ENCODE data around the gene BLOC1S6.

BLOC1S6 gene

DNA sequence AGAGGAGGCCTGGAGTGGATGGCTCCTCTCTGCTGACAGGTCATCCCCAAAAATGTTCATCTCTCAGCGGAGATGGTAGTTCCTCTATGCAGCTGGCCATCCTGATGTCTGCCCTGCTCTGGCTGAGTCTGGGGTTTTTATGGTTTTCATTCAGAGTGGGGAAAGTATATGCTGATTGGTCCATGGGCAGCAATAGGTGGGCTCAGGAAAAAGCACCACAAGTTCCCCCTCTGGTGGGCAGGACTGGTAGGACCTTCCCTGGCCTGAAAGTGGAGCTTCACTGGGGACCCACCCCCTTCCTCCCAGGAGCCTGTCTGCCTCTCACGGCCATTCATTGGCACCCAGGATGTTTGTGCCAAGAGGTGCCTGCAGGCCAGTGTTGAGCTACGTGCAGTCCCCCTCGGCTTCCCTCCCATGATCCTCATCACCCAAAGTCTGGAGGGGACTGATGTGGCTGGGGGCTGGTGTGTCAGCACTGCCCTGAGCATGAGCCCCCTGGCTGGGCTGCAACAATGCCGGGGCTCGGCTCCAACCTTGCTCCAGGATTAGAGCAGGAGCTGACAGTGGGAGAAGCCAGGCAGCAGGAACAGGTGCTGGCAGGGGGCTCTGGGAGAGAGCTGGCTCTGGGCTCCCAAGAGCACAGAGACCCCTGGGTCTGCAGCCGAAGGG is 13.1 kb upstream of the BLOC1S6 start:
- H3K4me1 Mint-ChIP-seq: no peaks in the 10 kb centered on the region

DNA sequence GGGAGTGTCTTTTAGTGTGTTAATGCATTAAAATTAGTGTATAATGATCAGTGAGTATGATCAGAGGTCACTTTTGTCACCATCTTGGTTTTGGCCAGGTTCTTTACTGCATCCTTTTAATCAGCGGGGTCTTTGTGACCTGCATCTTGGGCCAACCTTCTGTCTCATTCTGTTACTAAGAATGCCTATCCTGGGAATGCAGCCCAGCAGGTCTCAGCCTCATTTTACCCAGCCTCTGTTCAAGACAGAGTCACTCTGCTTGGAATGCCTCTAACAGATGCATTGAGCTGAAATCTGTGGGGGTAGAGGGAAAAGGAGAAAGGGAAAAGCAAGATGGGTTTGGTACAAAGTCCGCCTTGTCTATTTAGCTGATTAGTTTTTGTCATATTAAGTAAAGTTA is 5.3 kb upstream of the BLOC1S6 start:
- H3K4me3 Mint-ChIP-seq: no peak overlapping the region
- ATAC-seq (replicated peaks; ENCODE audit: extremely low read depth, poor library complexity, severe bottlenecking): no peak
- H3K36me3 Mint-ChIP-seq (ENCODE audit: insufficient read depth): peaks cover 4% of the 10 kb centered on the region
- H3K9me3 Mint-ChIP-seq: no peaks in the 10 kb centered on the region
- DNase-seq (ENCODE audit: low spot score in 2 of 2): no peak
- peaks cover 9% of the 10 kb centered on the region for H3K4me1 Mint-ChIP-seq
- H3K27ac Mint-ChIP-seq (ENCODE audit: low read depth): no peak overlapping the region
- H3K27me3 Mint-ChIP-seq: no peaks in the 10 kb centered on the region

More for the DNA sequence above, 13.1 kb upstream of the BLOC1S6 start:
- ATAC-seq (replicated peaks; ENCODE audit: extremely low read depth, poor library complexity, severe bottlenecking) (no peak), DNase-seq (ENCODE audit: low spot score in 2 of 2) (no peak)
- no peaks in the 10 kb centered on the region for H3K9me3 Mint-ChIP-seq
- H3K36me3 Mint-ChIP-seq (ENCODE audit: insufficient read depth): no peaks in the 10 kb centered on the region
- H3K4me3 Mint-ChIP-seq: no peak overlapping the region
- no peak overlapping the region for H3K27ac Mint-ChIP-seq (ENCODE audit: low read depth)
- H3K27me3 Mint-ChIP-seq: peaks cover 21% of the 10 kb centered on the region

DNA sequence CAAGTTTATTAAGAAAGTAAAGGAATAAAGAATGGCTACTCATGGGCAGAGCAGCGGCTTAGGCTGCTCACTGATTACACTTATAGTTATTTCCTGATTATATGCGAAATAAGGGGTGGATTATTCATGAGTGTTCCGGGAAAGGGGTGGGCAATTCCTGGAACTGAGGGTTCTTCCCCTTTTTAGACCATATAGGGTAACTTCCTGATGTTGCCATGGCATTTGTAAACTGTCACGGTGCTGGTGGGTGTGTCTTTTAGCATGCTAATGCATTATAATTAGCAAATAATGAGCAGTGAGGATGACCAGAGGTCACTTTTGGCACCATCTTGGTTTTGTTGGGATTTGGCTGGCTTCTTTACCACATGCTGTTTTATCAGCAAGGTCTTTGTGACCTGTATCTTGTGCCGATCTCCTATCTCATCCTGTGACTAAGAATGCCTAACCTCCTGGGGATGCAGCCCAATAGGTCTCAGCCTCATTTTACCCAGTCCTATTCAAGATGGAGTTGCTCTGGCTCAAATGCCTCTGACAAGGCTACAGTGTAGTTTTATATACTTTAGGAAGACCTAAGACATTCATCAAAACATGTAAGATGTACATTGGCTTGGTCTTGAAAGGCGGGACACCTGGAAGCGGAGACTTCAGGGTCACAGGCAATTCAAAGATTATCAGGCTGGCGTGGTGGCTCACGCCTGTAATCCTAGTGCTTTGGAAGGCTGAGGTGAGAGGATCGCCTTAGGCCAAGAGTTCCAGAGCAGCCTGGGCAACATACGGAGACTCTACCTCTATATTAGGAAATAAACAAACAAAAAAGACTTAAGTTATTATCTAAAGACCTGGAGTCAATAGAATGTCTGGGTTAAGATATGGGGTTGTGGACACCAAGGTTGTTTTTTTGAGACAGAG is 3.2 kb upstream of the BLOC1S6 start:
- DNase-seq (ENCODE audit: low spot score in 2 of 2): no peak
- Mint-ChIP-seq H3K27me3 (no peaks in the 10 kb centered on the region), H3K36me3 (ENCODE audit: insufficient read depth) (peaks cover 14% of the 10 kb centered on the region), H3K9me3 (no peaks in the 10 kb centered on the region), H3K4me1 (peaks cover 20% of the 10 kb centered on the region), H3K4me3 (no peak overlapping the region), H3K27ac (ENCODE audit: low read depth) (no peak overlapping the region)
- ATAC-seq (replicated peaks; ENCODE audit: extremely low read depth, poor library complexity, severe bottlenecking): no peak

DNA sequence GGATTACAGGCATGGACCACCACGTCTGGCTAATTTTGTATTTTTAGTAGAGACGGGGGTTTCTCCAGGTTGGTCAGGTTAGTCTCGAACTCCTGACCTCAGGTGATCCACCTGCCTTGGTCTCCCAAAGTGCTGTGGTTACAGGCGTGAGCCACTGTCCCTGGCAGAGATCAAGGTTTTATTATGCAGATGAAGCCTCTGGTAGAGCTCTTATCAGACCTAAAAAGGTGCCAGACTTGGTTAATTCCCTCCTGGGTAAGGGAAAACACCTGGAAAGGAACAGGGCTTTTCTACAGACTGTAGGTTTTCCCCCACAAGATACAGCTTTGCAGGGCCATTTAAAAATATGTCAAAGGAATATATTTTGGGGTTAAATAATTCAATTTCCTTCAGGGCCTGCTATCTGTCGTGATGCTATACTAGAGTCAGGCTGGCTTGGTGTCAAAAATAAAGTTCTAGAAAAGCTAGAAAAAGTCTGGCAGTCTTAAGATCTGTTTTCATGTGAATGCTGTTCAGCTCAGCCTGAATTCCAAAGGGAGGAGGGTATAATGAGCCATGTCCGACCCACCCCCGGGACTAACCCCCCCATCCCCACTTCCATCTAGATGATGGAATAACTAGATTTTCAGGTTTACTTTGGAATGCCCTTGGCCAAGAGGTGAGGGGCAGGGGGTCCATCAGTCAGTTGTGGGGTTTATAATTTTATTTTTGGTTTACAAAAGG is 1.9 kb upstream of the BLOC1S6 start:
- Mint-ChIP-seq H3K9me3 (no peaks in the 10 kb centered on the region), H3K4me3 (no peak overlapping the region), H3K36me3 (ENCODE audit: insufficient read depth) (peaks cover 14% of the 10 kb centered on the region), H3K27ac (ENCODE audit: low read depth) (no peak overlapping the region), H3K4me1 (peaks cover 27% of the 10 kb centered on the region), H3K27me3 (no peaks in the 10 kb centered on the region)
- ATAC-seq (replicated peaks; ENCODE audit: extremely low read depth, poor library complexity, severe bottlenecking): no peak
- DNase-seq (ENCODE audit: low spot score in 2 of 2): no peak

GRCh38 chr15:45586125-45586524 is 1.1 kb upstream of the BLOC1S6 start:
- Mint-ChIP-seq H3K4me1 (peaks cover 27% of the 10 kb centered on the region), H3K36me3 (ENCODE audit: insufficient read depth) (peaks cover 14% of the 10 kb centered on the region), H3K4me3 (peak overlapping the region; percentile 98), H3K9me3 (no peaks in the 10 kb centered on the region), H3K27ac (ENCODE audit: low read depth) (peak overlapping the region; percentile 99), H3K27me3 (no peaks in the 10 kb centered on the region)
- no peak for DNase-seq (ENCODE audit: low spot score in 2 of 2)
- no peak for ATAC-seq (replicated peaks; ENCODE audit: extremely low read depth, poor library complexity, severe bottlenecking)

DNA sequence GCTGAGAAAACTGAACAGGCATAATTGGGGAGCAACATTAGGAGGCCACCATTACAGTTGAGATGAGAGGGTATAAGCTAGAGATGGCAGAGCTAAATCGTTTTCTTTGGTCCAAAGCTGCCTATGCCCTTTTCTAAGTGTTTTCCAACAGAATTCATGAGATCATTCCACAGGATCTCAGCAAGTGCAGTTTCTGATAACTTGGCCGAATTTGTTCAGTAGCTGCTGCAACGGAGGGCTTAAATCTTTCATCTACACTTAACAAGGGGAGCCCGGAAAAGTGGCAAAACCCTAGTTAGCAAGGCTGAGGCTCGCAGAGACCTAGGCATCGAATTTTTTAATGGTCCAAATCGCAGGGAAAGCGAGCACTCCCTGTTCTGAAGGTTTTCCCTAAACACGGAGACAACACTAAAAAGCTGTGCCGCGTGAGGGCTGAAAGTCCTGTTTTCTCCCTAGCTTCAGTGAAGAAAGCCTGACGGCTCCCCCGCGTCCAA is 531 bp upstream of the BLOC1S6 start:
- ATAC-seq (replicated peaks; ENCODE audit: extremely low read depth, poor library complexity, severe bottlenecking) (peak; percentile 6), DNase-seq (ENCODE audit: low spot score in 2 of 2) (no peak)
- Mint-ChIP-seq H3K27me3 (no peaks in the 10 kb centered on the region), H3K4me1 (peaks cover 27% of the 10 kb centered on the region), H3K4me3 (peak overlapping the region; percentile 98), H3K9me3 (no peaks in the 10 kb centered on the region), H3K36me3 (ENCODE audit: insufficient read depth) (peaks cover 14% of the 10 kb centered on the region), H3K27ac (ENCODE audit: low read depth) (peak overlapping the region; percentile 99)

- DNase-seq (ENCODE audit: low spot score in 2 of 2): no peak
- H3K4me1 Mint-ChIP-seq: peaks cover 27% of the 10 kb centered on the region
- peak overlapping the region; percentile 99 for H3K27ac Mint-ChIP-seq (ENCODE audit: low read depth)
- no peak for ATAC-seq (replicated peaks; ENCODE audit: extremely low read depth, poor library complexity, severe bottlenecking)
- H3K4me3 Mint-ChIP-seq: peak overlapping the region; percentile 98
- H3K36me3 Mint-ChIP-seq (ENCODE audit: insufficient read depth): peaks cover 14% of the 10 kb centered on the region
- H3K27me3 Mint-ChIP-seq: no peaks in the 10 kb centered on the region
- H3K9me3 Mint-ChIP-seq: no peaks in the 10 kb centered on the region
Observed at GRCh38 chr15:45587863-45588170, 638 bp downstream of the BLOC1S6 start.

GRCh38 chr15:45588219-45588875 is 1.2 kb downstream of the BLOC1S6 start:
- Mint-ChIP-seq H3K27me3 (no peaks in the 10 kb centered on the region), H3K36me3 (ENCODE audit: insufficient read depth) (peaks cover 15% of the 10 kb centered on the region), H3K4me3 (peak overlapping the region; percentile 98), H3K4me1 (peaks cover 27% of the 10 kb centered on the region), H3K27ac (ENCODE audit: low read depth) (peak overlapping the region; percentile 99), H3K9me3 (no peaks in the 10 kb centered on the region)
- no peak for ATAC-seq (replicated peaks; ENCODE audit: extremely low read depth, poor library complexity, severe bottlenecking)
- DNase-seq (ENCODE audit: low spot score in 2 of 2): no peak

GRCh38 chr15:45589256-45589655 is 2.1 kb downstream of the BLOC1S6 start:
- H3K36me3 Mint-ChIP-seq (ENCODE audit: insufficient read depth): peaks cover 21% of the 10 kb centered on the region
- no peaks in the 10 kb centered on the region for H3K27me3 Mint-ChIP-seq
- ATAC-seq (replicated peaks; ENCODE audit: extremely low read depth, poor library complexity, severe bottlenecking): no peak
- H3K4me1 Mint-ChIP-seq: peaks cover 36% of the 10 kb centered on the region
- H3K9me3 Mint-ChIP-seq: no peaks in the 10 kb centered on the region
- H3K4me3 Mint-ChIP-seq: peak overlapping the region; percentile 98
- DNase-seq (ENCODE audit: low spot score in 2 of 2): no peak
- no peak overlapping the region for H3K27ac Mint-ChIP-seq (ENCODE audit: low read depth)

DNA sequence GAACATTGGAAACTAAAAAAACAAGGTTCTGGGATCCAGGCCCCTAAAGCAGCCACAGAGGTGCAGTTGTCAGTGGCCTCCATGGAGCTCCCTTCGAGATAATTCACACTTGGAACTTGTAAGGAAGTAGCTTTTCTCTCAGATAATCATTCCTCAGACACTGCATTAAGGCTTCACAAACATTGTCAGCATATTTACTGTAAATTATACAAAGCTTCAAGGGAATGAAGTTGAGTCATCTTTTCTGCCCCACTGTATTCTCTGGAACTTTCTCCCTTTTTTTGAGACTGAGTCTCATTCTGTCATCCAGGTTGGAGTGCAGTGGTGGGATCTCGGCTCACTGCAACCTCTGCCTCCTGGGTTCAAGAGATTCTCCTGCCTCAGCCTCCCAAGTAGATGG is 7.1 kb downstream of the BLOC1S6 start:
- H3K9me3 Mint-ChIP-seq: no peaks in the 10 kb centered on the region
- no peak for ATAC-seq (replicated peaks; ENCODE audit: extremely low read depth, poor library complexity, severe bottlenecking)
- no peaks in the 10 kb centered on the region for H3K27me3 Mint-ChIP-seq
- H3K36me3 Mint-ChIP-seq (ENCODE audit: insufficient read depth): peaks cover 13% of the 10 kb centered on the region
- no peak for DNase-seq (ENCODE audit: low spot score in 2 of 2)
- no peak overlapping the region for H3K4me3 Mint-ChIP-seq
- H3K4me1 Mint-ChIP-seq: peaks cover 13% of the 10 kb centered on the region
- no peak overlapping the region for H3K27ac Mint-ChIP-seq (ENCODE audit: low read depth)

- Mint-ChIP-seq H3K36me3 (ENCODE audit: insufficient read depth) (peaks cover 13% of the 10 kb centered on the region), H3K27me3 (no peaks in the 10 kb centered on the region)
Observed at GRCh38 chr15:45594835-45595530, 7.8 kb downstream of the BLOC1S6 start.

DNA sequence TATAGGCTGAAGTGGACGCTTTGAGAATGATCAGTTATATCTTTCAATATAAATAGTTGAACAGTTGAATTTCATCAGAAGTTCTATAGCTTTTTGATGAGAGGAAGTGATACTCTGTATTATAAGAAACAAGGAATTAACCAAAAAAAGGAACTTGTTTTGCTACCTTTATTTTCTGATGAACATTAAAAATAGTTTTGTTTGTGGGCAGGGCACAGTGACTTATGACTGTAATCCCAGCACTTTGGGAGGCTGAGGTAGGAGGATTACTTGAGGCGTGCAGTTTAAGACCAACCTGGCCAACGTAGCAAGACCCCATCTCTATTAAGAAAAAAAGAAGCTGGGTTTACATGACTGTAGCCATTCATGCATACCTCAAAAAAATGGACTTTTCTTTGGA is 16.7 kb downstream of the BLOC1S6 start:
- Mint-ChIP-seq H3K4me3 (no peak overlapping the region), H3K4me1 (peaks cover 12% of the 10 kb centered on the region), H3K36me3 (ENCODE audit: insufficient read depth) (peaks cover 22% of the 10 kb centered on the region), H3K27ac (ENCODE audit: low read depth) (no peak overlapping the region), H3K9me3 (no peaks in the 10 kb centered on the region), H3K27me3 (no peaks in the 10 kb centered on the region)
- no peak for ATAC-seq (replicated peaks; ENCODE audit: extremely low read depth, poor library complexity, severe bottlenecking)
- DNase-seq (ENCODE audit: low spot score in 2 of 2): no peak

More at GRCh38 chr15:45594835-45595530, 7.8 kb downstream of the BLOC1S6 start:
- Mint-ChIP-seq H3K27ac (ENCODE audit: low read depth) (no peak overlapping the region), H3K4me3 (no peak overlapping the region), H3K9me3 (no peaks in the 10 kb centered on the region), H3K4me1 (peaks cover 9% of the 10 kb centered on the region)
- ATAC-seq (replicated peaks; ENCODE audit: extremely low read depth, poor library complexity, severe bottlenecking): no peak
- DNase-seq (ENCODE audit: low spot score in 2 of 2): no peak
